ENCODE data around the gene PRKAR1A.

- TF ChIP-seq HDGF (IDR thresholded peaks at IDR 0.05; ENCODE audit: borderline replicate concordance) (no peak), SUZ12 (IDR thresholded peaks at IDR 0.05) (no peak), BHLHE40 (IDR thresholded peaks at IDR 0.05; ENCODE audit: borderline replicate concordance) (no peak)
Measured at GRCh38 chr17:68514831-68515635, 2.8 kb downstream of the PRKAR1A start.
